Measurements from ENCODE around the gene NCOA7.

- no peak for TF ChIP-seq EZH2 (IDR thresholded peaks at IDR 0.05)
- TF ChIP-seq POLR2AphosphoS5 (IDR thresholded peaks at IDR 0.05; ENCODE audit: borderline replicate concordance, low read depth, low read length), result no peak
- no peak for TF ChIP-seq FOXP2 (optimal IDR thresholded peaks at IDR 0.05; ENCODE audit: control extremely low read depth, extremely low read length, insufficient read depth)
Measured at GRCh38 chr6:125979101-125979500, 188.3 kb downstream of the NCOA7 start.

All from SK-N-MC (cell line).